Stimulated activated CD8-positive, alpha-beta memory T cell treated with anti-CD3 and anti-CD28 coated beads, Interleukin-12 subunit alpha, Interleukin-12 subunit beta, amount 100 ng/mL, for 24 hours (primary cell): ENCODE measurements around the gene OR5M3.

Experiments used
- DNase-seq: peaks from one replicate; pipeline ENCODE4 v3.0.0-alpha.2; 2020; ENCODE audit errors: extremely low read depth

The OR5M3 gene

GRCh38 chr11:56473252-56473651 is at the start of gene OR5M3:
Gene OR5M3 (minus strand): TSS chr11:56473352. CDS start chr11:56470497, 2,855 bp downstream.
- no peak for DNase-seq

GRCh38 chr11:56522008-56522407 is 48.9 kb upstream of the OR5M3 start:
- DNase-seq: no peak

- DNase-seq: no peak
Measured at GRCh38 chr11:56513280-56513679, 40.1 kb upstream of the OR5M3 start.

GRCh38 chr11:56509439-56509838 is 36.3 kb upstream of the OR5M3 start:
- DNase-seq: no peak

- DNase-seq: no peak
Measured at GRCh38 chr11:56497010-56497409, 23.9 kb upstream of the OR5M3 start.

- no peak for DNase-seq
Measured at GRCh38 chr11:56495117-56495516, 22.0 kb upstream of the OR5M3 start.

- no peak for DNase-seq
Measured at GRCh38 chr11:56491270-56491669, 18.1 kb upstream of the OR5M3 start, which contains the start of gene OR5M8. Gene OR5M8 (minus strand): TSS chr11:56491370. CDS start chr11:56491370, 0 bp downstream.

- no peak for DNase-seq
Measured at GRCh38 chr11:56486801-56487200, 13.6 kb upstream of the OR5M3 start.

GRCh38 chr11:56474729-56475235 is 1.6 kb upstream of the OR5M3 start:
- DNase-seq: no peak

GRCh38 chr11:56457076-56457475 is 16.1 kb downstream of the OR5M3 start:
- no peak for DNase-seq

- DNase-seq: no peak
Measured at GRCh38 chr11:56453521-56453920, 19.6 kb downstream of the OR5M3 start.
